Trophoblast cell (in vitro differentiated cells and primary cell): ENCODE results near the gene KCNC3.
"Not testable (repeated sequence)": the region's sequence is repeated elsewhere in the genome, so short reads cannot be mapped to it uniquely, and the experiment has no call there.

Experiments used
- DNase-seq, 2 donors: peaks; one replicate each; pipeline ENCODE4 v3.0.0-alpha.2; 2016
- H2AFZ ChIP-seq: 2 replicates; pipeline ENCODE4 v1.6.1; 2013; ENCODE audit warnings: low read length, moderate library complexity, mild to moderate bottlenecking; ENCODE audit not compliant: insufficient read depth, poor library complexity
- H2AK5ac ChIP-seq: 2 replicates; pipeline ENCODE4 v1.6.1; 2013; ENCODE audit warnings: mild to moderate bottlenecking, low read length
- H2BK120ac ChIP-seq: 2 replicates; pipeline ENCODE4 v1.6.1; 2013; ENCODE audit warnings: low read length, mild to moderate bottlenecking, moderate library complexity; ENCODE audit not compliant: insufficient read depth, poor library complexity
- H2BK12ac ChIP-seq: 2 replicates; pipeline ENCODE4 v1.6.1; 2013; ENCODE audit warnings: mild to moderate bottlenecking, low read length, moderate library complexity
- H2BK5ac ChIP-seq: 2 replicates; pipeline ENCODE4 v1.6.1; 2013; ENCODE audit warnings: low read length, low read depth, moderate library complexity, mild to moderate bottlenecking; ENCODE audit not compliant: poor library complexity
- H3K14ac ChIP-seq: 2 replicates; pipeline ENCODE4 v1.6.1; 2013; ENCODE audit warnings: mild to moderate bottlenecking, low read length
- H3K18ac ChIP-seq: 2 replicates; pipeline ENCODE4 v1.6.1; 2013; ENCODE audit warnings: mild to moderate bottlenecking, low read length
- H3K23ac ChIP-seq: 2 replicates; pipeline ENCODE4 v1.6.1; 2013; ENCODE audit warnings: low read length
- H3K27ac ChIP-seq: 2 replicates; pipeline ENCODE4 v1.5.1; 2013; ENCODE audit warnings: low read depth, mild to moderate bottlenecking, inconsistent platforms, low read length, moderate library complexity
- H3K27me3 ChIP-seq: 2 replicates; pipeline ENCODE4 v1.6.1; 2013; ENCODE audit warnings: inconsistent platforms, mild to moderate bottlenecking, low read length, moderate library complexity; ENCODE audit not compliant: insufficient read depth
- H3K36me3 ChIP-seq, 2 experiments: 1 replicate in 1 of 2; 2 replicates in 1 of 2; pipeline ENCODE4 v1.6.1; 2013; ENCODE audit warnings: low read length in 2 of 2, mild to moderate bottlenecking in 2 of 2, moderate library complexity in 1 of 2; ENCODE audit not compliant: insufficient read depth in 2 of 2, control insufficient read depth in 1 of 2
- H3K4ac ChIP-seq: 2 replicates; pipeline ENCODE4 v1.6.1; 2013; ENCODE audit warnings: low read depth, mild to moderate bottlenecking, low read length, moderate library complexity
- H3K4me1 ChIP-seq, 2 experiments: 1 replicate in 1 of 2; 2 replicates in 1 of 2; pipeline ENCODE4 v1.6.1; 2013; ENCODE audit warnings: low read length in 2 of 2, mild to moderate bottlenecking in 2 of 2, moderate library complexity in 1 of 2; ENCODE audit not compliant: insufficient read depth in 2 of 2, control insufficient read depth in 1 of 2
- H3K4me2 ChIP-seq: 2 replicates; pipeline ENCODE4 v1.6.1; 2013; ENCODE audit warnings: inconsistent platforms, mild to moderate bottlenecking, low read length, moderate library complexity
- H3K4me3 ChIP-seq: 2 replicates; pipeline ENCODE4 v1.5.1; 2013; ENCODE audit warnings: mild to moderate bottlenecking, low read depth, low read length, inconsistent platforms
- H3K79me1 ChIP-seq: one replicate; pipeline ENCODE4 v1.6.1; 2013; ENCODE audit warnings: low read length
- H3K79me2 ChIP-seq: 2 replicates; pipeline ENCODE4 v1.6.1; 2013; ENCODE audit warnings: low read length, mild to moderate bottlenecking; ENCODE audit not compliant: control insufficient read depth, insufficient read depth, poor library complexity
- H3K9ac ChIP-seq: 2 replicates; pipeline ENCODE4 v1.6.1; 2013; ENCODE audit warnings: mild to moderate bottlenecking, low read length
- H3K9me3 ChIP-seq: 2 replicates; pipeline ENCODE4 v1.6.1; 2013; ENCODE audit warnings: low read depth, mild to moderate bottlenecking, control low read depth, inconsistent platforms, low read length; ENCODE audit not compliant: insufficient read depth
- H4K12ac ChIP-seq: 2 replicates; pipeline ENCODE4 v1.6.1; 2013; ENCODE audit warnings: low read depth, mild to moderate bottlenecking, low read length, moderate library complexity
- H4K8ac ChIP-seq: 2 replicates; pipeline ENCODE4 v1.6.1; 2013; ENCODE audit warnings: low read depth, mild to moderate bottlenecking, low read length, moderate library complexity
- H4K91ac ChIP-seq: one replicate; pipeline ENCODE4 v1.6.1; 2013; ENCODE audit warnings: low read depth, mild to moderate bottlenecking, low read length, moderate library complexity
- WGBS: extraction: QIAGEN DNeasy Blood & Tissue Kit; methylation state at CpG from one replicate; pipeline ENCODE4 v1.1.7; 2013; ENCODE audit warnings: missing lambda C conversion rate; ENCODE audit not compliant: insufficient read length, insufficient coverage; ENCODE audit errors: extremely low coverage; 5-methylcytosine and 5-hydroxymethylcytosine counted together

KCNC3 gene

DNA sequence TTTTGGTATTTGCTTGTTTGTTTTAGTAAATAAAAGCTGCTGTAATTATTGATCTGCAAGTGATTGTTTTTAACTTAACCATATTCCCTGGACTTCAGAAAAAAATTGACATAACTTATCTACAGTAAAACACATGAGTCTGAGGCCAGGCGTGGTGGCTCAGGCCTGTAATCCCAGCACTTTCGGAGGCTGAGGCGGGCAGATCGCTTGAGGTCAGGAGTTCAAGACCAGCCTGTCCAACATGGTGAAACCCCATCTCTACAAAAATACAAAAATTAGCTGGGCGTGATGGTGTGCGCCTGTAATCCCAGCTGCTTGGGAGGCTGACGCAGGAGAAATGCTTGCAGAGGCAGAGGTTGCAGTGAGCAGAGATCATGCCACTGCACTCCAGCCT lies 24.3 kb upstream of the KCNC3 start:
- not testable (repeated sequence) for H2BK120ac ChIP-seq, H3K14ac ChIP-seq, H3K9me3 ChIP-seq, H2BK12ac ChIP-seq, H4K8ac ChIP-seq, H2BK5ac ChIP-seq, H3K36me3 ChIP-seq, H3K4me2 ChIP-seq, H3K23ac ChIP-seq, H3K9ac ChIP-seq, H3K18ac ChIP-seq, H2AK5ac ChIP-seq, H3K4ac ChIP-seq, H3K27me3 ChIP-seq, H4K91ac ChIP-seq, DNase-seq, H3K4me1 ChIP-seq, H3K4me3 ChIP-seq, H3K79me1 ChIP-seq, H2AFZ ChIP-seq, H3K27ac ChIP-seq, H4K12ac ChIP-seq, H3K79me2 ChIP-seq
- no CpG with 5 or more reads among the region's 7 CpGs for WGBS

DNA sequence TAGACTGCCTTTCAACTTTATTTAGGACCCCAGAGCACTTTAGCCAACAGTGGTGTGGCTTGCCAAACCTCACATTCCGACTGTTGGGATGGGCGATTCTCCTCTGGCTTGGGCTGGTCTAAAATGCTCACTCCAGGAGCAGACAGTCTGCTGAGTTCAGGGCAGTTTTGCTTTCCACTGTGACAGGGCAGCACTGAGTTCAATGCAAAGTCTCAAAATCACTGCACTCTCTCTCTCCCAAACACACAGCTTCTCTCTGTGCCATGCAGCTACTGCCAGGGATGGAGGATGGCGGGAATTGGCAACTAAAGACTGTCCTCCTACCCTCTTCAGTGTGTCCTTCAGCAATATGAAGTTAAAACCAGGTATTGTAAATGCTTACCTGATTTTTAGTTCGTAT lies 23.1 kb upstream of the KCNC3 start:
- Histone ChIP-seq H3K14ac (no peak overlapping the region), H3K4ac (no peak overlapping the region)
- no CpG with 5 or more reads among the region's 4 CpGs for WGBS

DNA sequence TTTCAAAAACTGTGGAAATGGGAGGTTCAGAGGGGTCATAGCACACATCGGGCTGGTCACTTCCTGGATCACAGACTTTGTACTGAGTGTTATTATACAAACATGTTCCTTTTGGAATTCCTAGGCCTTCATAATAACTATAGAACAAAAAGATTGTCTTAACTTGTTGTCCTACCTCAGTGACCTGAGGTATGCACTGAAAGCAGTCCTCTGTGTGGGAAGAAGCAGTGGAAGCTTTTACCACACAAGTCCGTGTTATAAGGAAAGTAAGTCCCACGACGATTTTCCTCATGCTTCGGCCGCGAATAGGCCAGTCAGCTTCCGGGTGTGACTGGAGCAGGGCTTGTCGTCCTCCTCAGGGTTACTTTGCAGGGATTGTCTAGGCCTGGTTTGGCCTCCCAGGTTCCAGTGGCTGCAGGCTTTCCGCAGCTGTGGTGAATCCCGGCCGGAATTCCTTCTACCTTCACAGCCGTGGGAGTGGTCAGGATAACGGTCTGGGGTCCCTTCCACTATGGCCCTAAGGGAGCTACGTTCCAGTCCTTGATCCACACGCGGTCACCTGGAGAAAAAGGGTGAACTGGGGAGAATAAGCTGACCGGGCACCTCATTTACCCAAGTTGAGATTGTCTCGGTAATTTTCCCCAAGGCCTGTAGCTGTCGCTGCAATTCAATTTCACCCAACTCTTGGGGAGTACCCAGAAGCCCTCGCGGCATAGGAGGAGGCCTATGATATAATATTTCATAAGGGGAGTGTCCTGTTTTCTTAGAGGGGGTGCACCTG lies 20.3 kb upstream of the KCNC3 start:
- Histone ChIP-seq H3K23ac (no peak overlapping the region), H4K8ac (peak overlapping the region; percentile 14), H3K79me2 (no peaks in the 10 kb centered on the region), H3K27ac (peak overlapping the region; percentile 59), H3K9ac (no peak overlapping the region), H2BK12ac (peak overlapping the region; percentile 42), H3K14ac (peak overlapping the region; percentile 83), H3K36me3 (peaks cover 7% of the 10 kb centered on the region in 2 experiments), H3K4ac (no peak overlapping the region), H3K18ac (peak overlapping the region; percentile 60), H3K27me3 (no peaks in the 10 kb centered on the region), H2AK5ac (peak overlapping the region; percentile 71), H3K9me3 (peaks cover 7% of the 10 kb centered on the region), H3K4me1 (peaks cover 14 to 16% of the 10 kb centered on the region in 2 experiments), H2BK120ac (peak overlapping the region; percentile 74), H4K91ac (peak overlapping the region; percentile 79), H3K4me3 (no peak overlapping the region), H3K79me1 (peaks cover 10% of the 10 kb centered on the region), H4K12ac (no peak overlapping the region), H2AFZ (no peak overlapping the region), H2BK5ac (peak overlapping the region; percentile 45), H3K4me2 (no peak overlapping the region)
- no CpG with 5 or more reads among the region's 22 CpGs for WGBS
- DNase-seq = no peak

More for the DNA sequence above, 23.1 kb upstream of the KCNC3 start:
- Histone ChIP-seq H3K4me3 (no peak overlapping the region), H4K91ac (no peak overlapping the region), H3K27ac (no peak overlapping the region), H3K4me1 (peaks cover 14% of the 10 kb centered on the region in 2 experiments), H3K9ac (no peak overlapping the region), H2BK5ac (no peak overlapping the region), H3K79me2 (no peaks in the 10 kb centered on the region), H4K12ac (no peak overlapping the region), H3K27me3 (no peaks in the 10 kb centered on the region), H2BK12ac (no peak overlapping the region), H4K8ac (no peak overlapping the region), H2AK5ac (no peak overlapping the region), H3K79me1 (peaks cover 8% of the 10 kb centered on the region), H2BK120ac (no peak overlapping the region), H3K4me2 (no peak overlapping the region), H3K23ac (no peak overlapping the region), H3K9me3 (no peaks in the 10 kb centered on the region), H3K18ac (no peak overlapping the region), H3K36me3 (peaks cover 0 to 1% of the 10 kb centered on the region in 2 experiments), H2AFZ (no peak overlapping the region)
- no peak for DNase-seq

- not testable (repeated sequence) for H3K23ac ChIP-seq, H2AFZ ChIP-seq, H2BK12ac ChIP-seq, H3K18ac ChIP-seq, H4K12ac ChIP-seq, DNase-seq, H2BK120ac ChIP-seq, H3K4ac ChIP-seq, H4K8ac ChIP-seq, H4K91ac ChIP-seq, H3K79me1 ChIP-seq, H3K79me2 ChIP-seq, H3K27me3 ChIP-seq, H2AK5ac ChIP-seq, H3K14ac ChIP-seq, H3K4me3 ChIP-seq, H3K9ac ChIP-seq, H3K9me3 ChIP-seq, H2BK5ac ChIP-seq
- Histone ChIP-seq H3K36me3 (peaks cover 12 to 14% of the 10 kb centered on the region in 2 experiments), H3K4me2 (peak overlapping the region; percentile 45), H3K27ac (peak overlapping the region; percentile 59), H3K4me1 (peaks cover 14 to 16% of the 10 kb centered on the region in 2 experiments)
- WGBS = no CpG with 5 or more reads among the region's 8 CpGs
Measured at GRCh38 chr19:50347089-50347581, 18.0 kb upstream of the KCNC3 start.
